IPS DF 4.7 (cell line): Measurements from ENCODE around the gene P3H2.

ENCODE experiments used
- DNase-seq: peaks from one replicate; pipeline ENCODE4 v3.0.0-alpha.2; 2013; ENCODE audit warnings: low spot score; ENCODE audit errors: extremely low read depth

Gene P3H2

GRCh38 chr3:190125436-190126068 is 4.9 kb upstream of the P3H2 start:
- DNase-seq, result no peak

- no peak for DNase-seq
Measured at GRCh38 chr3:190124067-190124466, 3.4 kb upstream of the P3H2 start.

- no peak for DNase-seq
Measured at GRCh38 chr3:190122198-190122771, 1.6 kb upstream of the P3H2 start.

- DNase-seq, result no peak
Measured at GRCh38 chr3:190121383-190121782, 686 bp upstream of the P3H2 start.

GRCh38 chr3:190121061-190121377 is 322 bp upstream of the P3H2 start:
- DNase-seq, result no peak

GRCh38 chr3:190119461-190120268 is 1.0 kb downstream of the P3H2 start:
- no peak for DNase-seq

- DNase-seq, result no peak
Measured at GRCh38 chr3:190118438-190118837, 2.3 kb downstream of the P3H2 start.

GRCh38 chr3:190117981-190118380 is 2.7 kb downstream of the P3H2 start:
- no peak for DNase-seq

- no peak for DNase-seq
Measured at GRCh38 chr3:190116551-190117067, 4.1 kb downstream of the P3H2 start.

- no peak for DNase-seq
Measured at GRCh38 chr3:190110826-190111225, 9.9 kb downstream of the P3H2 start.

GRCh38 chr3:190109441-190109840 is 11.3 kb downstream of the P3H2 start:
- DNase-seq, result no peak

- DNase-seq, result no peak
Measured at GRCh38 chr3:190108804-190109203, 11.9 kb downstream of the P3H2 start.

- no peak for DNase-seq
Measured at GRCh38 chr3:190105876-190106275, 14.8 kb downstream of the P3H2 start.

GRCh38 chr3:190101320-190102011 is 19.2 kb downstream of the P3H2 start:
- no peak for DNase-seq

- no peak for DNase-seq
Measured at GRCh38 chr3:190099099-190099498, 21.6 kb downstream of the P3H2 start.

- DNase-seq, result no peak
Measured at GRCh38 chr3:190097617-190098016, 23.1 kb downstream of the P3H2 start.

GRCh38 chr3:190097025-190097424 is 23.7 kb downstream of the P3H2 start:
- no peak for DNase-seq

GRCh38 chr3:190096345-190096744 is 24.4 kb downstream of the P3H2 start:
- no peak for DNase-seq

GRCh38 chr3:190094160-190094718 is 26.5 kb downstream of the P3H2 start:
- DNase-seq, result no peak

- DNase-seq, result no peak
Measured at GRCh38 chr3:190092250-190092649, 28.4 kb downstream of the P3H2 start.

- no peak for DNase-seq
Measured at GRCh38 chr3:190089711-190090110, 31.0 kb downstream of the P3H2 start.

- no peak for DNase-seq
Measured at GRCh38 chr3:190088890-190089289, 31.8 kb downstream of the P3H2 start.
